Measurements from ENCODE around the gene PPT2. TPM values are rescaled to one million over a fixed set of nuclear protein-coding genes. Genes with fewer than 3 reads are reported as not detected.

The PPT2 gene
- total RNA-seq, 2 donors from 2014 or later = 18.6 to 32.9 TPM

DNA sequence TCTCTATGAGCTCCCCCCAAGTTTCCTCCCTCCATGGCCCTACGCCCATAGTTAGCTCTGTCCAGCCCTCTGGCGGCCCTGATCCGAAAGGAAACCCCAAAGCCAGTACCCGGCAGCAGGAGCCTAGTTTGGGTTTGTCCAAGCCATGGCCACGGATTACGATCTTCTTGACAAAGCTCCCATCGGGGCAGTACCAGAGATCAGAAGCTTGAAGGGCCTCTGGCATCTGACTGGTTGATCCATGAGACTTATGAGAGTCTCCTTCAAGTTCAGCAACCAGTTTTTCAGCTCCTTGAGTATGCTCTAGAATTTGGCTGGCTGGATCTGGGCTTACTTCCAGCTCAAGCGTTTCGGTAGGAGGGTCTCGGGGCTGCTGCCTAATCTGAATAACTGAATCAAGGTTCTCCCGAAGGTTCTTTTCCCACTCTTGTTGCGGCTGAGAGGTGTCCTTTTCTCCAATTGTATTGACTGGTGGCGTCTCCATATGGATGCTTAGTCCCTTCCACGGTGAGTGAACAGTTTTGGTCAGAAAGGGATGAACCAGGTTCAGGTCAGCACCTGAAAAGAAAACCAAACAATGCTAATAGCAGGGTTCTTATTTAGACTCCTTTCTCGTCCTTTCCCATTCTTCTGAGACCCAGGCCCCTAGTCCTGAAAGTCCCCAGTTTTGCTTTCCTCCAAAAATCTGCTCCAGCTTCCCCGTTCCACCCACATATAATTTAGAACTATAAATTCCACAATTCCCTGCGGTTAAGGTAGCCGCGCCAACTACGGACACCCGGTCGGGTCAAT is 24.4 kb upstream of the PPT2 start:
- peak overlapping the region; percentile 94 to 95 for H3K27ac ChIP-seq
- H3K4me1 ChIP-seq (replicated peaks) = peaks cover 22% of the 10 kb centered on the region
- H3K27me3 ChIP-seq (replicated peaks; ENCODE audit: insufficient read depth) = no peaks in the 10 kb centered on the region
- H3K9me3 ChIP-seq = no peaks in the 10 kb centered on the region
- H3K4me3 ChIP-seq = peak overlapping the region; percentile 58 to 67
- 29% methylated on average over 22 of the region's 22 CpGs for WGBS
- intact Hi-C loops (cut with DNase I) = loop anchor here (2.0 kb wide), 1 partner anchor 21 kb away; the partner anchor contains the start of gene PRRT1
- TF ChIP-seq POLR2AphosphoS5 (IDR thresholded peaks at IDR 0.05) (no peak), POLR2A (IDR thresholded peaks at IDR 0.05) (no peak)
- TF ChIP-seq, protein P1, sequence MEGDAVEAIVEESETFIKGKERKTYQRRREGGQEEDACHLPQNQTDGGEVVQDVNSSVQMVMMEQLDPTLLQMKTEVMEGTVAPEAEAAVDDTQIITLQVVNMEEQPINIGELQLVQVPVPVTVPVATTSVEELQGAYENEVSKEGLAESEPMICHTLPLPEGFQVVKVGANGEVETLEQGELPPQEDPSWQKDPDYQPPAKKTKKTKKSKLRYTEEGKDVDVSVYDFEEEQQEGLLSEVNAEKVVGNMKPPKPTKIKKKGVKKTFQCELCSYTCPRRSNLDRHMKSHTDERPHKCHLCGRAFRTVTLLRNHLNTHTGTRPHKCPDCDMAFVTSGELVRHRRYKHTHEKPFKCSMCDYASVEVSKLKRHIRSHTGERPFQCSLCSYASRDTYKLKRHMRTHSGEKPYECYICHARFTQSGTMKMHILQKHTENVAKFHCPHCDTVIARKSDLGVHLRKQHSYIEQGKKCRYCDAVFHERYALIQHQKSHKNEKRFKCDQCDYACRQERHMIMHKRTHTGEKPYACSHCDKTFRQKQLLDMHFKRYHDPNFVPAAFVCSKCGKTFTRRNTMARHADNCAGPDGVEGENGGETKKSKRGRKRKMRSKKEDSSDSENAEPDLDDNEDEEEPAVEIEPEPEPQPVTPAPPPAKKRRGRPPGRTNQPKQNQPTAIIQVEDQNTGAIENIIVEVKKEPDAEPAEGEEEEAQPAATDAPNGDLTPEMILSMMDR (IDR thresholded peaks at IDR 0.05) = no peak
- DNase-seq (ENCODE audit: low spot score) = no peak
- H3K36me3 ChIP-seq = no peaks in the 10 kb centered on the region

GRCh38 chr6:32131439-32131948 is 22.4 kb upstream of the PPT2 start:
- Histone ChIP-seq H3K4me3 (no peak overlapping the region), H3K4me1 (replicated peaks) (peaks cover 19% of the 10 kb centered on the region), H3K27me3 (replicated peaks; ENCODE audit: insufficient read depth) (no peaks in the 10 kb centered on the region), H3K9me3 (no peaks in the 10 kb centered on the region), H3K27ac (no peak overlapping the region), H3K36me3 (no peaks in the 10 kb centered on the region)
- TF ChIP-seq POLR2AphosphoS5 (IDR thresholded peaks at IDR 0.05) (no peak), POLR2A (IDR thresholded peaks at IDR 0.05) (no peak)
- TF ChIP-seq, protein P1 (IDR thresholded peaks at IDR 0.05) = no peak
- no peak for DNase-seq (ENCODE audit: low spot score)
- WGBS = 87% methylated on average over 14 of the region's 14 CpGs
- intact Hi-C loops (cut with DNase I) = loop anchor here (2.0 kb wide), 1 partner anchor 19 kb away; the partner anchor contains the start of gene PRRT1

GRCh38 chr6:32132110-32132509 is 21.8 kb upstream of the PPT2 start:
- TF ChIP-seq POLR2AphosphoS5 (IDR thresholded peaks at IDR 0.05) (no peak), POLR2A (IDR thresholded peaks at IDR 0.05) (no peak)
- TF ChIP-seq, protein P1 (IDR thresholded peaks at IDR 0.05) = no peak
- intact Hi-C loops (cut with DNase I) = no loop called here
- no peak for DNase-seq (ENCODE audit: low spot score)
- Histone ChIP-seq H3K27ac (no peak overlapping the region), H3K27me3 (replicated peaks; ENCODE audit: insufficient read depth) (no peaks in the 10 kb centered on the region), H3K36me3 (no peaks in the 10 kb centered on the region), H3K4me3 (no peak overlapping the region), H3K4me1 (replicated peaks) (peaks cover 13% of the 10 kb centered on the region), H3K9me3 (no peaks in the 10 kb centered on the region)

DNA sequence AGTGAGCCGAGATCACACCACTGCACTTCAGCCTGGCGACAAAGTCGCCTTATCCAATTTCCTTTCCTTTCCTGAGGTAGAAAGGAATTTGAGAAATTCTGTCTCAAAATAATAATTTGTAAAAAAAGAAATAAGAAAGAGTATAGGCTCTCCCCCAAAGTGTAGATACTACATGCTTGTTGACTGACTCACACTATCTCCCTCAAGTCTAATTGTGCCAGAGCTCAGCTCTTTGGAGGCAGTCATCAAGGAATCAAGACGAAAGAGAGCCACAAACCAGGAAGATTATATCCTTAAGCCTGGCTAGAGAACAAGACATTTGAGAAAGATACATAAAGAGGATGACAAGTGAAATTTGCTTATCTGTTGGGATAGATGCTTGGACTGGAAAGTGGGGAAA is 20.2 kb upstream of the PPT2 start:
- TF ChIP-seq, protein P1 (IDR thresholded peaks at IDR 0.05) = no peak
- no peak for TF ChIP-seq POLR2AphosphoS5 (IDR thresholded peaks at IDR 0.05)
- no peak for TF ChIP-seq POLR2A (IDR thresholded peaks at IDR 0.05)
- H3K9me3 ChIP-seq = no peaks in the 10 kb centered on the region
- H3K4me3 ChIP-seq = no peak overlapping the region
- no peak for DNase-seq (ENCODE audit: low spot score)
- no peak overlapping the region for H3K27ac ChIP-seq
- H3K36me3 ChIP-seq = no peaks in the 10 kb centered on the region
- no peaks in the 10 kb centered on the region for H3K27me3 ChIP-seq (replicated peaks; ENCODE audit: insufficient read depth)
- intact Hi-C loops (cut with DNase I) = no loop called here
- peaks cover 9% of the 10 kb centered on the region for H3K4me1 ChIP-seq (replicated peaks)
- WGBS = 77% methylated on average over 4 of the region's 4 CpGs

- Histone ChIP-seq H3K4me1 (replicated peaks) (no peaks in the 10 kb centered on the region), H3K27me3 (replicated peaks; ENCODE audit: insufficient read depth) (no peaks in the 10 kb centered on the region), H3K9me3 (no peaks in the 10 kb centered on the region), H3K4me3 (no peak overlapping the region), H3K36me3 (no peaks in the 10 kb centered on the region), H3K27ac (no peak overlapping the region)
- intact Hi-C loops (cut with DNase I) = no loop called here
- TF ChIP-seq POLR2A (IDR thresholded peaks at IDR 0.05) (no peak), POLR2AphosphoS5 (IDR thresholded peaks at IDR 0.05) (no peak)
- TF ChIP-seq, protein P1 (IDR thresholded peaks at IDR 0.05) = no peak
- DNase-seq (ENCODE audit: low spot score) = no peak
Observed at GRCh38 chr6:32137454-32137853, 16.5 kb upstream of the PPT2 start.

Measured in prostate gland (tissue), 2 donors.